ENCODE results near the gene ZFP57. TPM values are rescaled to one million over a fixed set of nuclear protein-coding genes. Genes with fewer than 3 reads are reported as not detected.

ZFP57 gene
- total RNA-seq, 2 experiments from 2014 or later = not detected

DNA sequence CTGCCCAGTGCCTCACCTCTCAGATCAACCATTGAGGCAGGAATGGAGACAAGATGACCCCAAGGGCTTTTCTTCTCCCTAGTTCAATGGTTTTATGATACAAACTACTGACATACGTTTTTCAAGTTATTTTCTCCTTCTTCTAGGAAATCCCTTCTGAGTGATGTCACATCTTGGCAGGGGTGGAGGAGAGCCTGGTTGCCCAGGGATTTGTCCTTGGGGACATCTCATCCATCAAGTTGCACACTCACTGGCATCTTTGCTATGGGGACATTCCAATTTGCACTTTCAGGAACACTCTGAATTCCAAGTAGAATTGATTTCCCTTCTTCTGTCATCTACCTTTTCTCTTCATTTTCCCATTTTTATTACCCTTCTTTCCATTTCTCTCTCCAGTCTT is 9.9 kb downstream of the ZFP57 start:
- Histone ChIP-seq H3K4me3 (ENCODE audit: low read depth, low read length, poor library complexity, severe bottlenecking) (no peak overlapping the region), H3K27ac (ENCODE audit: low read depth, low read length, poor library complexity, severe bottlenecking) (no peak overlapping the region), H3K36me3 (ENCODE audit: insufficient read depth, low read length) (no peaks in the 10 kb centered on the region), H3K9me3 (ENCODE audit: low read length) (no peaks in the 10 kb centered on the region), H2AFZ (ENCODE audit: low read length) (no peak overlapping the region), H4K20me1 (ENCODE audit: insufficient read depth, low read length) (no peaks in the 10 kb centered on the region), H3K79me2 (ENCODE audit: insufficient read depth, low read depth, low read length) (no peaks in the 10 kb centered on the region), H3K4me2 (ENCODE audit: low read length) (no peak overlapping the region), H3K9me2 (ENCODE audit: insufficient read depth, low read length) (no peaks in the 10 kb centered on the region), H3K4me1 (ENCODE audit: insufficient read depth, low read length, poor library complexity, severe bottlenecking) (no peaks in the 10 kb centered on the region)
- ChIA-PET CTCF (ENCODE audit: unreplicated experiment) (no interaction called here), POLR2A (no interaction called here)
- no peak for DNase-seq (ENCODE audit: low spot score)
- BruUV-seq (replicated peaks) = no TSS peak
- intact Hi-C loops (cut with micrococcal nuclease; ENCODE audit: unreplicated experiment) = no loop called here
- no peak for TF ChIP-seq EZH2phosphoT487 (IDR thresholded peaks at IDR 0.05; ENCODE audit: borderline replicate concordance, low read depth, low read length)
- TF ChIP-seq, protein P1, sequence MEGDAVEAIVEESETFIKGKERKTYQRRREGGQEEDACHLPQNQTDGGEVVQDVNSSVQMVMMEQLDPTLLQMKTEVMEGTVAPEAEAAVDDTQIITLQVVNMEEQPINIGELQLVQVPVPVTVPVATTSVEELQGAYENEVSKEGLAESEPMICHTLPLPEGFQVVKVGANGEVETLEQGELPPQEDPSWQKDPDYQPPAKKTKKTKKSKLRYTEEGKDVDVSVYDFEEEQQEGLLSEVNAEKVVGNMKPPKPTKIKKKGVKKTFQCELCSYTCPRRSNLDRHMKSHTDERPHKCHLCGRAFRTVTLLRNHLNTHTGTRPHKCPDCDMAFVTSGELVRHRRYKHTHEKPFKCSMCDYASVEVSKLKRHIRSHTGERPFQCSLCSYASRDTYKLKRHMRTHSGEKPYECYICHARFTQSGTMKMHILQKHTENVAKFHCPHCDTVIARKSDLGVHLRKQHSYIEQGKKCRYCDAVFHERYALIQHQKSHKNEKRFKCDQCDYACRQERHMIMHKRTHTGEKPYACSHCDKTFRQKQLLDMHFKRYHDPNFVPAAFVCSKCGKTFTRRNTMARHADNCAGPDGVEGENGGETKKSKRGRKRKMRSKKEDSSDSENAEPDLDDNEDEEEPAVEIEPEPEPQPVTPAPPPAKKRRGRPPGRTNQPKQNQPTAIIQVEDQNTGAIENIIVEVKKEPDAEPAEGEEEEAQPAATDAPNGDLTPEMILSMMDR (conservative IDR thresholded peaks at IDR 0.05; ENCODE audit: low read length) = no peak

- no peak overlapping the region for H3K4me2 ChIP-seq (ENCODE audit: low read length)
- ChIA-PET POLR2A (interaction anchor here (0.9 to 1.1 kb wide), 2 partner anchors 10 to 14 kb away, joined by 3 to 6 read pairs; no protein-coding TSS in a partner anchor), CTCF (ENCODE audit: unreplicated experiment) (no interaction called here)
- no peaks in the 10 kb centered on the region for H3K9me3 ChIP-seq (ENCODE audit: low read length)
- H3K9me2 ChIP-seq (ENCODE audit: insufficient read depth, low read length) = no peaks in the 10 kb centered on the region
- TF ChIP-seq, protein P1 (conservative IDR thresholded peaks at IDR 0.05; ENCODE audit: low read length) = no peak
- no peak for TF ChIP-seq EZH2phosphoT487 (IDR thresholded peaks at IDR 0.05; ENCODE audit: borderline replicate concordance, low read depth, low read length)
- no peaks in the 10 kb centered on the region for H3K79me2 ChIP-seq (ENCODE audit: insufficient read depth, low read depth, low read length)
- H3K4me1 ChIP-seq (ENCODE audit: insufficient read depth, low read length, poor library complexity, severe bottlenecking) = no peaks in the 10 kb centered on the region
- no peak for DNase-seq (ENCODE audit: low spot score)
- H3K4me3 ChIP-seq (ENCODE audit: low read depth, low read length, poor library complexity, severe bottlenecking) = no peak overlapping the region
- BruUV-seq (replicated peaks) = no TSS peak
- intact Hi-C loops (cut with micrococcal nuclease; ENCODE audit: unreplicated experiment) = no loop called here
- no peak overlapping the region for H3K27ac ChIP-seq (ENCODE audit: low read depth, low read length, poor library complexity, severe bottlenecking)
- H4K20me1 ChIP-seq (ENCODE audit: insufficient read depth, low read length) = no peaks in the 10 kb centered on the region
- no peak overlapping the region for H2AFZ ChIP-seq (ENCODE audit: low read length)
- no peaks in the 10 kb centered on the region for H3K36me3 ChIP-seq (ENCODE audit: insufficient read depth, low read length)
Measured at GRCh38 chr6:29667158-29667557, 13.8 kb downstream of the ZFP57 start.

DNA sequence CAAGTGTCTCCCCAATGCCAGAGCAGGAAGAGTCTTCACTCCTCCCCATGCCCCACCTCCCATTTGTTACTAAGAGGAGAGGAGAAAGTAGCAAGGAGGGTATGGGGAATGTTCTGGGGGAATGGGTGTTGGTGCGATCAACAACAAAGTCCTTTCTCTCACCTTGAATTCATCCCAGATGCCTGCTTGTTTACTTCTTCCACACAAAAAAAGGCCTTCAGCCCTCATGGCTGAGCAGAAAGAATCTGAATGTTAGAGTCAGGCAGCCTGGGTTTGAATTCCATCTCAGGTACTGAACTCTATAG is 14.2 kb downstream of the ZFP57 start:
- H3K9me2 ChIP-seq (ENCODE audit: insufficient read depth, low read length) = no peaks in the 10 kb centered on the region
- no peaks in the 10 kb centered on the region for H3K36me3 ChIP-seq (ENCODE audit: insufficient read depth, low read length)
- CTCF ChIA-PET (ENCODE audit: unreplicated experiment) = no interaction called here
- no peaks in the 10 kb centered on the region for H3K79me2 ChIP-seq (ENCODE audit: insufficient read depth, low read depth, low read length)
- H3K27ac ChIP-seq (ENCODE audit: low read depth, low read length, poor library complexity, severe bottlenecking) = no peak overlapping the region
- no peak overlapping the region for H3K4me2 ChIP-seq (ENCODE audit: low read length)
- intact Hi-C loops (cut with micrococcal nuclease; ENCODE audit: unreplicated experiment) = no loop called here
- no TSS peak for BruUV-seq (replicated peaks)
- no peaks in the 10 kb centered on the region for H4K20me1 ChIP-seq (ENCODE audit: insufficient read depth, low read length)
- H3K9me3 ChIP-seq (ENCODE audit: low read length) = no peaks in the 10 kb centered on the region
- TF ChIP-seq, protein P1 (conservative IDR thresholded peaks at IDR 0.05; ENCODE audit: low read length) = no peak
- TF ChIP-seq EZH2phosphoT487 (IDR thresholded peaks at IDR 0.05; ENCODE audit: borderline replicate concordance, low read depth, low read length) = no peak
- no peak overlapping the region for H2AFZ ChIP-seq (ENCODE audit: low read length)
- POLR2A ChIA-PET = interaction anchor here (0.9 to 1.1 kb wide), 2 partner anchors 10 to 13 kb away, joined by 3 to 6 read pairs; no protein-coding TSS in a partner anchor
- no peaks in the 10 kb centered on the region for H3K4me1 ChIP-seq (ENCODE audit: insufficient read depth, low read length, poor library complexity, severe bottlenecking)
- DNase-seq (ENCODE audit: low spot score) = no peak
- no peak overlapping the region for H3K4me3 ChIP-seq (ENCODE audit: low read depth, low read length, poor library complexity, severe bottlenecking)

Measured in OCI-LY7 (cell line).